LNCaP clone FGC (cell line): ENCODE data around the gene RBM46.
A peak's percentile ranks its signal among the peaks of the same experiment; 100 is the strongest.

Experiments used
- DNase-seq: peaks from one replicate; pipeline ENCODE4 v3.0.0-alpha.2; 2011; ENCODE audit warnings: low read depth
- H3K4me3 ChIP-seq: 2 replicates; pipeline ENCODE4 v1.5.1; 2011; ENCODE audit warnings: mild to moderate bottlenecking, low read depth, low read length, control low read depth
- TF ChIP-seq, protein P1 (sequence below): IDR thresholded peaks from 2 replicates; pipeline ENCODE4 v1.5.1; 2012; ENCODE audit warnings: mild to moderate bottlenecking; ENCODE audit not compliant: control insufficient read depth, insufficient read depth; ENCODE audit errors: extremely low read depth

RBM46 gene

GRCh38 chr4:154778264-154778663, 2.8 kb upstream of the RBM46 start:
- no peak for DNase-seq
- H3K4me3 ChIP-seq: no peak overlapping the region
- TF ChIP-seq, protein P1, sequence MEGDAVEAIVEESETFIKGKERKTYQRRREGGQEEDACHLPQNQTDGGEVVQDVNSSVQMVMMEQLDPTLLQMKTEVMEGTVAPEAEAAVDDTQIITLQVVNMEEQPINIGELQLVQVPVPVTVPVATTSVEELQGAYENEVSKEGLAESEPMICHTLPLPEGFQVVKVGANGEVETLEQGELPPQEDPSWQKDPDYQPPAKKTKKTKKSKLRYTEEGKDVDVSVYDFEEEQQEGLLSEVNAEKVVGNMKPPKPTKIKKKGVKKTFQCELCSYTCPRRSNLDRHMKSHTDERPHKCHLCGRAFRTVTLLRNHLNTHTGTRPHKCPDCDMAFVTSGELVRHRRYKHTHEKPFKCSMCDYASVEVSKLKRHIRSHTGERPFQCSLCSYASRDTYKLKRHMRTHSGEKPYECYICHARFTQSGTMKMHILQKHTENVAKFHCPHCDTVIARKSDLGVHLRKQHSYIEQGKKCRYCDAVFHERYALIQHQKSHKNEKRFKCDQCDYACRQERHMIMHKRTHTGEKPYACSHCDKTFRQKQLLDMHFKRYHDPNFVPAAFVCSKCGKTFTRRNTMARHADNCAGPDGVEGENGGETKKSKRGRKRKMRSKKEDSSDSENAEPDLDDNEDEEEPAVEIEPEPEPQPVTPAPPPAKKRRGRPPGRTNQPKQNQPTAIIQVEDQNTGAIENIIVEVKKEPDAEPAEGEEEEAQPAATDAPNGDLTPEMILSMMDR: no peak

DNA sequence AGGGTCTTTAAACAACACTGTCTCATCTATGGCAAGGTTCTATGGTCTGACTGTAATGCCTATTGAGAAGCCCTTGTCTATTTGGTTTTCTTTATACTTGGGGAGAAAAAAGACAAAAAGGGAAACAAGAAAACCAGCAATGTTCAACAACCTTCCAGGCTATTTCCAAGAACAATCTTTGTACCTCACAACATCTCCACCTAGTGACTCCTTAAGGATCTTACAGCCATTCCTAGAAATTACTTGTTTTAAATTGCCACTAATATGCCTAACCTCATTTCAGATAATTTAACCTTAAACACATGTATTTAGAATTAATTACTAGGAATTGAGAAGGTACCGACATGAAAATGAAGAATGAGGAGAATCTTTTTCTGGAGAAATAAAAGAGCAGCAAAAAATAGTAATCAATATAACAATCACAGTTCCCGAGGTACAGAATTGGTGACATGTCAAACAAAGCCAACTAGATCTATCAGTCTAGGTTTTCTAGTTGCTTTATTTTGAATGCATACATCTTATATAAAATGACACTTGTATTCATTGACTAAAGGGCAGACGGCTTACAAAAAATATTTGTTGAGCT, 1.6 kb upstream of the RBM46 start:
- DNase-seq: no peak
- no peak overlapping the region for H3K4me3 ChIP-seq
- TF ChIP-seq, protein P1: peak; percentile 62

GRCh38 chr4:154781983-154782293, 866 bp downstream of the RBM46 start:
- TF ChIP-seq, protein P1: no peak
- no peak overlapping the region for H3K4me3 ChIP-seq
- DNase-seq: no peak

DNA sequence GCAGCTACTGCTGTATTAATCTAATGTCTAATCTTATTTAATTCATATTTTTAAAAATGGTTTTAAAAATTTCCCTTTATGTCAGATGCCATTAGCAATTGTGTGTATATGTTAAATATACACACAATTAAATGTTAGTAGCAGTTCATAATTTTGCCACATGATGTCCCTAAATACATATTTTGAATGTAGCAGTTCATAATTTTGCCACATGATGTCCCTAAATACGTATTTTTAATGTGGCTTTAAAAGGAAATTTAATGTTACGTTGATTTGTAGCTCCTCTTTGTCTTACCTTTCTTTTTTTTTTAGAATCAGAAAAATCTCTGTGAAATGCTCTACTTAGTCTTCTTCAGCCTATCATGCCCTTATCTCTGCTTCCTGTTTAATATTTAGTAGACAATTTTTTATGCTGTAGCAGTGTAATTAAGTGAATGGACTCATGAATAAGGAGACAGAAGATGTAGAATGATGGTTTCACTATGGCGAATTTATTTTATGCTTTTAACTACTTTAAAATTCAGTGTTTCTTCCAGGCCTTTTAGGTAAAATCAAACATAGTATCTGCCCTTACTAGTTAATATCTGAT, 26.1 kb downstream of the RBM46 start:
- TF ChIP-seq, protein P1: peak; percentile 85
- peak; percentile 36 for DNase-seq
- no peak overlapping the region for H3K4me3 ChIP-seq

- no peak overlapping the region for H3K4me3 ChIP-seq
- TF ChIP-seq, protein P1: no peak
- DNase-seq: no peak
Measured at GRCh38 chr4:154818230-154818629, 37.2 kb downstream of the RBM46 start.

DNA sequence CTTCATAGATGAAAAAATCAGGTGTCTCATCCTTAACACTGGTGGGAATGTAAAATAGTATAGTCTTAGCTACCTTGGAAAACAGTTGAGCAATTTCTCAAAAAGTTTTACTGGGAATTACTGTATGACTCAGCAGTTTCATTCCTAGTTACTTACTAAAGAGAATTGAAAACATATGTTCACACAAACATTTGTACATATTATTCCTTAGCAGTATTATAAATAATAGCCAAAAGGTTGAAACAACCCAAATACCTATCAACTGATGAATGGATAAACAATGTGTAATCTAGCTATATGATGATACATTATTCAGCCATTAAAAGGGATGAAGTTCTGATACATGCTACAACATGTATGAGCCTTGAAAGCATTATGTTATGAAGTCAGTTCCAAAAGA, 41.7 kb downstream of the RBM46 start:
- DNase-seq: no peak
- H3K4me3 ChIP-seq: no peak overlapping the region
- TF ChIP-seq, protein P1: no peak

DNA sequence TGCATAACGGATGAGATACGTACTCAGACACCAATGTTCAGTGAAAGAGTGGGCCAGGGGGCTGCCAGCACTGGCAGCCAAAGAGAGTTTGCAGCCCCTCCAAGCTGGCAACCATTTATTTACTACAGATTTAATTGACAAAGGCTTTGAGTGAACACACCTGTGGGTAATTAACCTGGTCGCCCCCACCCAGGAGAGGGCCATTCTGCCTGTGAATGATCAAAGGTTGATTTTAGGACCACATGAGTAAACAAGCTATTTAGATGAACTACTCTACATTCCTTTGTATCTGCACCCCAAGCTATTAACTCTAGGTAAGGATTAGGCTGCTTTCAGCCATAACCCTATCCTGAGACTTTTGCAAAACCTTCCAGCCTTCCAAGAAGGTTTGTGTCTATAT, 55.0 kb downstream of the RBM46 start:
- TF ChIP-seq, protein P1: no peak
- no peak for DNase-seq
- H3K4me3 ChIP-seq: no peak overlapping the region
